Measurements from ENCODE around the gene SNX5.

The SNX5 gene

GRCh38 chr20:17956099-17956685 is 12.4 kb downstream of the SNX5 start:
- Histone ChIP-seq H3K4me1 (ENCODE audit: control insufficient read depth, insufficient read depth, low read length) (peaks cover 37% of the 10 kb centered on the region), H3K9me3 (replicated peaks; ENCODE audit: low read length) (no peaks in the 10 kb centered on the region), H3K4me2 (ENCODE audit: low read length) (no peak overlapping the region), H3K36me3 (ENCODE audit: insufficient read depth, low read length) (peaks cover 53% of the 10 kb centered on the region), H3K27me3 (ENCODE audit: control insufficient read depth, insufficient read depth, low read length) (no peaks in the 10 kb centered on the region), H3K9ac (ENCODE audit: low read depth, low read length) (no peak overlapping the region), H3K4me3 (ENCODE audit: low read length) (no peak overlapping the region)

GRCh38 chr20:17955302-17955701 is 13.3 kb downstream of the SNX5 start:
- peaks cover 30% of the 10 kb centered on the region for H3K4me1 ChIP-seq (ENCODE audit: control insufficient read depth, insufficient read depth, low read length)
- no peaks in the 10 kb centered on the region for H3K9me3 ChIP-seq (replicated peaks; ENCODE audit: low read length)
- H3K27me3 ChIP-seq (ENCODE audit: control insufficient read depth, insufficient read depth, low read length), result no peaks in the 10 kb centered on the region
- no peak overlapping the region for H3K9ac ChIP-seq (ENCODE audit: low read depth, low read length)
- H3K36me3 ChIP-seq (ENCODE audit: insufficient read depth, low read length), result peaks cover 62% of the 10 kb centered on the region
- H3K4me2 ChIP-seq (ENCODE audit: low read length), result no peak overlapping the region
- H3K4me3 ChIP-seq (ENCODE audit: low read length), result no peak overlapping the region

- H3K9me3 ChIP-seq (replicated peaks; ENCODE audit: low read length), result no peaks in the 10 kb centered on the region
- H3K4me2 ChIP-seq (ENCODE audit: low read length), result no peak overlapping the region
- H3K9ac ChIP-seq (ENCODE audit: low read depth, low read length), result no peak overlapping the region
- peaks cover 76% of the 10 kb centered on the region for H3K36me3 ChIP-seq (ENCODE audit: insufficient read depth, low read length)
- peaks cover 16% of the 10 kb centered on the region for H3K4me1 ChIP-seq (ENCODE audit: control insufficient read depth, insufficient read depth, low read length)
- no peak overlapping the region for H3K4me3 ChIP-seq (ENCODE audit: low read length)
- no peaks in the 10 kb centered on the region for H3K27me3 ChIP-seq (ENCODE audit: control insufficient read depth, insufficient read depth, low read length)
Measured at GRCh38 chr20:17953935-17954334, 14.7 kb downstream of the SNX5 start.

- Histone ChIP-seq H3K4me2 (ENCODE audit: low read length) (no peak overlapping the region), H3K36me3 (ENCODE audit: insufficient read depth, low read length) (peaks cover 85% of the 10 kb centered on the region), H3K27me3 (ENCODE audit: control insufficient read depth, insufficient read depth, low read length) (no peaks in the 10 kb centered on the region), H3K4me1 (ENCODE audit: control insufficient read depth, insufficient read depth, low read length) (peaks cover 7% of the 10 kb centered on the region), H3K9ac (ENCODE audit: low read depth, low read length) (no peak overlapping the region), H3K9me3 (replicated peaks; ENCODE audit: low read length) (no peaks in the 10 kb centered on the region), H3K4me3 (ENCODE audit: low read length) (no peak overlapping the region)
Measured at GRCh38 chr20:17952692-17953684, 15.6 kb downstream of the SNX5 start.

- no peak overlapping the region for H3K9ac ChIP-seq (ENCODE audit: low read depth, low read length)
- H3K36me3 ChIP-seq (ENCODE audit: insufficient read depth, low read length), result peaks cover 94% of the 10 kb centered on the region
Measured at GRCh38 chr20:17951323-17951722, 17.3 kb downstream of the SNX5 start.

GRCh38 chr20:17950670-17951069 is 17.9 kb downstream of the SNX5 start:
- Histone ChIP-seq H3K36me3 (ENCODE audit: insufficient read depth, low read length) (peaks cover 94% of the 10 kb centered on the region), H3K9me3 (replicated peaks; ENCODE audit: low read length) (no peaks in the 10 kb centered on the region), H3K9ac (ENCODE audit: low read depth, low read length) (no peak overlapping the region), H3K4me3 (ENCODE audit: low read length) (no peak overlapping the region), H3K4me1 (ENCODE audit: control insufficient read depth, insufficient read depth, low read length) (no peaks in the 10 kb centered on the region), H3K27me3 (ENCODE audit: control insufficient read depth, insufficient read depth, low read length) (no peaks in the 10 kb centered on the region), H3K4me2 (ENCODE audit: low read length) (no peak overlapping the region)

More at GRCh38 chr20:17951323-17951722, 17.3 kb downstream of the SNX5 start:
- H3K4me1 ChIP-seq (ENCODE audit: control insufficient read depth, insufficient read depth, low read length), result no peaks in the 10 kb centered on the region
- no peak overlapping the region for H3K4me3 ChIP-seq (ENCODE audit: low read length)
- H3K27me3 ChIP-seq (ENCODE audit: control insufficient read depth, insufficient read depth, low read length), result no peaks in the 10 kb centered on the region
- H3K9me3 ChIP-seq (replicated peaks; ENCODE audit: low read length), result no peaks in the 10 kb centered on the region
- H3K4me2 ChIP-seq (ENCODE audit: low read length), result no peak overlapping the region

GRCh38 chr20:17949899-17950298 is 18.7 kb downstream of the SNX5 start:
- no peaks in the 10 kb centered on the region for H3K9me3 ChIP-seq (replicated peaks; ENCODE audit: low read length)
- no peak overlapping the region for H3K4me2 ChIP-seq (ENCODE audit: low read length)
- H3K27me3 ChIP-seq (ENCODE audit: control insufficient read depth, insufficient read depth, low read length), result no peaks in the 10 kb centered on the region
- no peaks in the 10 kb centered on the region for H3K4me1 ChIP-seq (ENCODE audit: control insufficient read depth, insufficient read depth, low read length)
- peaks cover 93% of the 10 kb centered on the region for H3K36me3 ChIP-seq (ENCODE audit: insufficient read depth, low read length)
- H3K4me3 ChIP-seq (ENCODE audit: low read length), result no peak overlapping the region
- H3K9ac ChIP-seq (ENCODE audit: low read depth, low read length), result no peak overlapping the region

GRCh38 chr20:17948442-17948841 is 20.2 kb downstream of the SNX5 start:
- Histone ChIP-seq H3K4me1 (ENCODE audit: control insufficient read depth, insufficient read depth, low read length) (no peaks in the 10 kb centered on the region), H3K4me3 (ENCODE audit: low read length) (no peak overlapping the region), H3K9me3 (replicated peaks; ENCODE audit: low read length) (no peaks in the 10 kb centered on the region), H3K27me3 (ENCODE audit: control insufficient read depth, insufficient read depth, low read length) (no peaks in the 10 kb centered on the region), H3K4me2 (ENCODE audit: low read length) (no peak overlapping the region), H3K9ac (ENCODE audit: low read depth, low read length) (no peak overlapping the region), H3K36me3 (ENCODE audit: insufficient read depth, low read length) (peaks cover 91% of the 10 kb centered on the region)

GRCh38 chr20:17947474-17947815 is 21.1 kb downstream of the SNX5 start:
- Histone ChIP-seq H3K4me2 (ENCODE audit: low read length) (no peak overlapping the region), H3K9ac (ENCODE audit: low read depth, low read length) (no peak overlapping the region), H3K4me3 (ENCODE audit: low read length) (no peak overlapping the region), H3K9me3 (replicated peaks; ENCODE audit: low read length) (no peaks in the 10 kb centered on the region), H3K36me3 (ENCODE audit: insufficient read depth, low read length) (peaks cover 91% of the 10 kb centered on the region), H3K27me3 (ENCODE audit: control insufficient read depth, insufficient read depth, low read length) (no peaks in the 10 kb centered on the region), H3K4me1 (ENCODE audit: control insufficient read depth, insufficient read depth, low read length) (no peaks in the 10 kb centered on the region)

- no peaks in the 10 kb centered on the region for H3K4me1 ChIP-seq (ENCODE audit: control insufficient read depth, insufficient read depth, low read length)
- H3K9ac ChIP-seq (ENCODE audit: low read depth, low read length), result no peak overlapping the region
- no peaks in the 10 kb centered on the region for H3K27me3 ChIP-seq (ENCODE audit: control insufficient read depth, insufficient read depth, low read length)
- H3K36me3 ChIP-seq (ENCODE audit: insufficient read depth, low read length), result peaks cover 95% of the 10 kb centered on the region
- no peaks in the 10 kb centered on the region for H3K9me3 ChIP-seq (replicated peaks; ENCODE audit: low read length)
- no peak overlapping the region for H3K4me2 ChIP-seq (ENCODE audit: low read length)
- no peak overlapping the region for H3K4me3 ChIP-seq (ENCODE audit: low read length)
Measured at GRCh38 chr20:17946572-17947473, 21.8 kb downstream of the SNX5 start.

GRCh38 chr20:17946040-17946439 is 22.6 kb downstream of the SNX5 start:
- H3K4me2 ChIP-seq (ENCODE audit: low read length), result no peak overlapping the region
- no peak overlapping the region for H3K9ac ChIP-seq (ENCODE audit: low read depth, low read length)
- no peaks in the 10 kb centered on the region for H3K9me3 ChIP-seq (replicated peaks; ENCODE audit: low read length)
- no peaks in the 10 kb centered on the region for H3K27me3 ChIP-seq (ENCODE audit: control insufficient read depth, insufficient read depth, low read length)
- H3K4me3 ChIP-seq (ENCODE audit: low read length), result no peak overlapping the region
- no peaks in the 10 kb centered on the region for H3K4me1 ChIP-seq (ENCODE audit: control insufficient read depth, insufficient read depth, low read length)
- H3K36me3 ChIP-seq (ENCODE audit: insufficient read depth, low read length), result peaks cover 95% of the 10 kb centered on the region

All from skeletal muscle satellite cell (primary cell).